Esophagus mucosa (tissue), 1 donor: ENCODE measurements around the gene FLAD1. TPM values are rescaled to one million over a fixed set of nuclear protein-coding genes. Genes with fewer than 3 reads are reported as not detected.

Experiments
- ATAC-seq: fragments of 200-7000 bp; cut with Tn5 transposase; one replicate; pipeline ENCODE4 v1.9.1; 2020
- total RNA-seq: library from RNA; stranded (reverse); gene quantifications from one replicate; pipeline ENCODE4 v1.2.4, GENCODE V29; 2023
- donor health status: DM: yes; HTN: yes; CAD: no.

Gene FLAD1
- total RNA-seq, 1 donor from 2014 or later: 29.6 TPM

DNA sequence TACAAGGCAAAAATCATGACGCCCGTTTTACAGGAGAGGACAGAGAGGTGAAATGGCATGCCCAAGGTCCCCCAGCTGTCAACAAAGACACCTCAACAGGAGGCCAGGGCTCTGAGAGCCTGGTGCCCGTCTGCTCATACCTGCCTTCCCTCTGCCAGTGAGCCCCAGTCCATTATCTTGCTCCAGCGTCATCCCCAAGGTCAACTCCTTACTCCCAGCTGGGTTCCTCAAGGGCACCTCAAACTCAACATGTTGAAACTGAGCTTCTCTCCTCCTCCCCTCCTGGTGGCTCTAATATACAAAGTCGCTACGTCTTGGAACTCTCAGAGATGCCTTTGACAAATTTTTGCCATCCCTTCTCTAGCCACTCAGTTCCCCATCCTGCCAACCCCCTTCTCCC is 30.5 kb upstream of the FLAD1 start:
- no peak for ATAC-seq

DNA sequence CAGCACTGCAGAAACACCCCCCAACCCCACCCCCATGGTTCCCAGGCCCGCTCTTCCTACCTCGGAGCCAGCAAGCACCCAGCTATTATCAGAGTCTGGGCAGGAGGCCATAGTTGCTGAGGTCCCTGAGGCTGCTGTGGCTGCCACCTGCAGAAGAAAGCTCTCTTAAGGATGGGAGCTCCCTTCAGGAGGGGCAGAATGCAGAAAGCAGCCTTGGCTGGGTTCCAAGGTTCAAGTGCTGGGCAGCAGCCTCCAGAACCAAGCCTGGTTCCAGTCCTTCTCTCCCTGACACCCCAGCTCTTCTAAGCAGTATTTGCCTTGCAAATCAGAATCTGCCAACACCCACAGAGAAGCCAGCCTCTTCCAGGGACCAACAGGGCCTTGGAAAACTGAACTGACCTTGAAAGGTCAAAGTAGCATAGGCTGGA is 29.5 kb upstream of the FLAD1 start:
- ATAC-seq: no peak

GRCh38 chr1:154954541-154954940 is 28.6 kb upstream of the FLAD1 start:
- no peak for ATAC-seq

DNA sequence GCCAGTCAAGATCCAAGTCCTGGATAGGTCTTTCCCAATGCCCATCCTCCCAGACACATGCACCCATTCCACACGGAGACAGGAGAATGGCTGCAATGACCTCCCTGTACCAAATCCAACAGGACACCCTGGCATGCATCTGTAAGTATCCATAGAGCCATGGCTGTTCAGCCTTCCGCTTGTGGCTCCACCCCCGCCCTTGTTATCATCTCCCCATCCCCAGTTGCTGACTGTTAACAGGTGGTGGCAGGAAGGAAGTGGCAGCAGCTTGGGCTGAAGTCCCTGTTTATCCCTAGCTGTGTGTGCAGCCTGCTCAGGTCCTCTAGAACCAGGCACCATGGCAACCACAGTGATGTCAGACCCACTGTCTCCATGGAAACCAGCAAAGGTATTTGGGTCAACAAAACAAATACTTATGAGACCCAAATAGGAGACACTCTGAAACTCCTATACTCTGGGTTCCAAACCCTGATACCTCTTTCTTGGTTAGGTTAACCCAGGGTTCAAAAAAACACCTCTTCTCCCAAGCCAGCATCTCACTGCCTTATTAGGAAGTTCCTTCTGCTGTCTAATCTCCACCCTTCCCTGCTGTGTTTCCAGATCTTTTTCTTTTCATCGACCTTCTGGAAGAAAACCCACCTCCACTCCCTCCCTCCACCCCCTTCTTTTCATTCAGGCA is 28.0 kb upstream of the FLAD1 start:
- ATAC-seq: peak; percentile 34

DNA sequence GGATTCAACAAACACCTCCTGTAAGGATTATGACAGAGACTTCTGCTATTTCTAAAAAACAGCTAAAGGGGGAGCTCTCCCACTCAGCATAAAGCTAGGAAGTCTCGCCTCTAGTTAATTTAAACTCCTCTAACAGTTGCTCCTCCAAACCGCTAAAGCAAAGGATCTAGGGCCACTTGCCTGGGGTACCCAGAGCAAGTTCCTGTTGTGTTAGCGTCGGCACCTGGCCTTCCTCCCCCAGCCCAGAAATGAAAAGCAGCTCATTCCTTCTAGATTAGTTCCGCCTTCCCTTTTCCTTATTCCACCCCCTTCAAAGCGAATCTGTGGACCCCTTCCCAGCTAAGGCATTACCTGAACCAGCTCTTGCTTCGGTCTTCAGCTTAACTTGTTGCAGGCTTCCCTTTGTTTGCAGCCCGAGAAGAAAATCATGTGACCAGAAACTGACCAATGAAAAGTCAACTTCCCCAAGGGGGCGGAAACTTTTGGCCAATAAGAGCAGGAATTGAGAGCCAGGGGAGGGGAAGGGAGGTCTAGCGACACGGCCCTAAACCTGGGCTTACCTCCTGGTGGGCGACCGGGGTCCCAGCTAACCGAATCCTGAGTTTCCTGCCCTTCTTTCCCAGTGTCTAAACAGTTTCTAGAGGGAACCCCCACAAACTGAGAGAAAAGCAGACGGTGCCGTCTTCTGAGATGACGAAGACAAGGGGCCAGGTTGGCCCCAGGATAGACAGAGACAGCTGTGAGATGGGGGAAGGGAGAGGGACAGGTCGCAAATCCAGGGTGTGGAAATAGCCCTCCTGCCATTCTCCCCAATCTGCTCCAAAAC is 27.2 kb upstream of the FLAD1 start, which contains the start of gene PBXIP1:
PBXIP1 (minus strand) TSS at position 382 of the 826 bp plus-strand sequence. CDS start 2,378 bp downstream, outside the sequence.
- ATAC-seq: peak; percentile 53

DNA sequence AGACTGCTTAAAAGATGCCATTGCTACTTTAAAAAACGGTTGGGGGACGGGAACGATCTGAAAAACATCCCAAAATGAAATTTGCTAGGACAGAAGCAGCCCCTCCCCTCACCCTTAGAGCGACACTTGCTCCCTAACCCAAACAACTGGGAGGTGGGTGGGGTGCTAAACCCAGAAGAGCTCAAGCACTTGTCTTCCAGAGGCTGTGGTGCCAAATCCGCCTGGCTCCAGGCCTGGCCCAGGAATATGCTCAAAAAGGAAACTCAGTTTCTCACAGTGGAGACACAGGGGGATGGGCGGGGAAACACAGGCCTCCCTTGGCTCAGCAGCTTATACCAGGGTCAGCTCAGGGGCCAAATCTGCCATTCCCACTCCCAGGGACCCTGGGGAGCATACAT is 26.6 kb upstream of the FLAD1 start:
- no peak for ATAC-seq

- ATAC-seq: no peak
Measured at GRCh38 chr1:154957091-154957657, 26.0 kb upstream of the FLAD1 start.

GRCh38 chr1:154958036-154958435 is 25.1 kb upstream of the FLAD1 start:
- ATAC-seq: no peak

DNA sequence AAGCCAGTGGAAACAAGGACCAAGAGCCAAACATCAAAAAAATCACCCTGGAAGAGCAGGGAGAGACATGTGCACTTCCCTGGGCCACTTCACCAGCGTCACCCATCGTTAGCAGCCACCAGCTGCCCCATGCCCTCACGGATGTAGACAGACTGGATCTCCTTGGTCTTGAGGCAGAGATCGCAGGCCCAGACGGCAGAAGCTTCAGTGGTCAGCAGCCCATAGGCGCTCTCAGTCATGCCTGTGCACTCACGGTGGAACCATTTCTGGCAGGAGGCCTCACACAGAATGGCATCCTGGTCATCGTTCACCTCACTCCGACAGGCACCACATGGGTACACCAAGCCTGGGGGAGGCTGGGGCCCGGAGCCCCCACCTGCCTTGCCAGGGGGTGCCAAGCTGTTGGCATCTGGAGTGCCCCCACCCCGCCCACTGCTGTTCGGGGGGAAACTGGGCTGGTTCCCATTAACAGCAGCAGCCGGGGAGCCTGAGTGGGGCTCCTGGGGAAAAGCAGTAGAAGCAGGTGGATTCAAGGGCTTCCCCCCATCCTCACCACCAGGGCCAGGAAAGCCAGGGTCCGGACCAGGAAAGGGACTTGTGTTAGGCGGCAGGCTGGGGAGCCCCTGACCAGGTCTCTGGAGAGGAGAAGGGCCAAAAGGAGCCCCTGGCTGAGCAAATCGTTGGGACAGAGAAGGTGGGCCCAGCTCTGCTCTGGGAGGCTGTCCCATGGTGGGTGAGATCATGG is 24.3 kb upstream of the FLAD1 start:
- no peak for ATAC-seq

DNA sequence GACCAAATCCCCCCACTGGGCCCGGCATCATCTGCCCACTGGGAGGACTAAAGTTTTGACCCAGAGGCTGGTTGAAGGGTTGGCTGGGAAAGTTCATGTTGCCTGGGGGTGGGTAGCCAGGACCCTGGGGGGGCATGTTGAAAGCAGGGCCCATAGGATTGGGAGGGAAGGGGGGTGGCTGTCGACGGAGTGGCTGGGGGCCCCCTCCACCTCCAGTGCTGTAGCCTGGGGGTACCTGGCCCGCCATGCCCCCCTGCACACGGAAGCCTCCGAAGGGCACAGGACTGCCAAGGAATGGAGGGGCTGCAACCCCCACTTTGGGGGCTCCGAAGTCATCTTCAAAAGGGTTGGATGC is 23.7 kb upstream of the FLAD1 start:
- no peak for ATAC-seq

GRCh38 chr1:154960446-154961136 is 22.6 kb upstream of the FLAD1 start:
- no peak for ATAC-seq

DNA sequence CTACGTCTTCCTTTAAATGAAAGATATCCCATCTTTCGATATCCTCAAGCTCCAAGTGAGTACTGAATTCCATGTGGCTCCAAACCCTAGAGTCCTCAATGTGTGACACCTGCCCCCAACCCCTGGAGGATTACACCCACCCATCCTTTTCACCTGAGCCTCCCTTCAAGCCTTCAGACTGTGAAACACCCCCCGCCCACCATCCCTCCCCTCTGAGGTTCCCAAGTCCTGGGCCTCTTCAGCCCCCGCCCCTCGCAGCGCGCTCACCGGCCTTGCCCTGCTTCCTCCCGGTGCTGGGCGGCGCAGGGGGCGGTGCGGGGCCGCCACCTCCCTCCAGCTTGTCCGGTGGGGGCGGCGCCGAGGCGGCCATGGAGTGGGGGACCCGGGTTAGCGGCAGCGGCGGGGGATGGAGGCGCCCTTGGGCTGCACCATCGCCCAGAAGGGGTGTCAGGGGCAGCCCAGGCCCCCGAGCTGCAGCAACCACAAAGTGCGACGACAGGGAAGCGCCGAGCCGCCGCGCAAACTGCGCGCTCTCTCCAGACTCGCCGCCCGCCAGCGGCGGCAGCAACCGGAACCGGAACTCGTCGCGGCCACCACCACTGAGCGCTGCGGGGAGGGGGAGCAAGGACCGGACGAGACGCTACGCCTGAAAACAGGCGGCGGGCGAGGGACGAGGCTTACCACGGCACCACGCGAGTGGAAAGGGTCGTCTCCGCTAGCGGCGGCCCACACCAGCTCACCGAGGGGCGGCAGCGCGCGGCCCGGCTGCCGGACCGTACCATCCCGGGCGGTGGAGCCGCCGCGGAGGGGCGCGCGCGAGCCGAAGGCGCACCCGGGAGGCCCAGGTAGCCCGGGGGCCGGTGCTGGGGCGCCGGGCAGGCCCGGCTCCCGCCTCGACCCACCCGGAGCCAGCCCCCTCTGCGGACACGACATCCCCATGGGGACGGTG is 21.7 kb upstream of the FLAD1 start, which contains the start of gene PYGO2:
PYGO2 (minus strand) TSS at position 576 of the 949 bp plus-strand sequence; CDS start at position 370, 206 bp downstream.
- peak; percentile 82 for ATAC-seq

DNA sequence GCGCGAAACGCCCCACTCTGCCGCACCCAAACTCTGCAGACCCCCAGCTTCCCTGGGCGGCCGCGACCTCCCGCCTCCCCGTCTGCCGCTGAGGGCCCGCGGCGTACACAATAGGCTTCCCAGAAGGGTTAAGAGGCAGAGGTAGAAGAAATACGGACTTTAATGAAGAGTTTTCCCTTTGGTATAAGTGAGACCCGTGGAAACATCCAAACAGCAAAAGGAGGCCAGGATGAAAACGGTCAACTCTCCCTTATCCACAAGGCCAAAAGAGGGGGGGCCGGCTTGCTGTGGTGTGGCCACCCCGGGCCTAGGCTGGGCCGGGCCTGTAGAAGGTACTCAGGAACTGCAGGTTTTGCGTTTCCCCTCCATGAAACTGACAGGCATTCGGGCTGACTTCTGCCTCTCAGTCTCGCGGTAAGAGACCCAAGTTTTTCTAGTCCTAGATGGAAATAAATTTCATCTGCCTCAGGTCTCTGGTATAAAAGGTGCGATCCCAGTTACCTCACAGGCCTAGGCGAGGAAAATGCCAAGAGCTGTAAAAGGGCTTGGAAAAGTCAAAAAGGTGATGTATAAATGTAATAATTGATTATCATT is 20.9 kb upstream of the FLAD1 start:
- no peak for ATAC-seq

- ATAC-seq: no peak
Measured at GRCh38 chr1:154962795-154963330, 20.3 kb upstream of the FLAD1 start.

DNA sequence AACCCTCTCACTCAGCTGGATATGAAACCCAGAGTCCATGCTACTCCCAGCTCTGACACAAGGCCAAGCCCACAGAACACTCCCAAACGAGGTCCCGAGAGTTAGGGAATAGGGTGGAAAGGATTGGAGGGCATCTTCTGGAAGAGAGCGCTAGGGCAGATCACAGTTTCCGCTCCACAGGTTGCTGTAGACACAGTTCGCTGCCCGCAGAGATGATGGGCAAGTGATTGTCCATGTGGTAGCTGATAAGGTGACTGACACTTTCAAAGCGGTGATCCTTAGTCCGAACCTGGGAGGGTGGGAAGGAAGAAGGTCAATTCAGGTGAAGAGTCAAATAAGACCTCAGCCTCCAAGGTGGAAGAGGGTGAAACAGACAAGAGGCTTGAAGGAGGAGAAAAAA is 19.5 kb upstream of the FLAD1 start:
- no peak for ATAC-seq

GRCh38 chr1:154964359-154964758 is 18.8 kb upstream of the FLAD1 start:
- ATAC-seq: no peak

GRCh38 chr1:154966111-154966510 is 17.0 kb upstream of the FLAD1 start:
- ATAC-seq: no peak

GRCh38 chr1:154967331-154967950 is 15.7 kb upstream of the FLAD1 start:
- no peak for ATAC-seq

- no peak for ATAC-seq
Measured at GRCh38 chr1:154968731-154969130, 14.4 kb upstream of the FLAD1 start.

DNA sequence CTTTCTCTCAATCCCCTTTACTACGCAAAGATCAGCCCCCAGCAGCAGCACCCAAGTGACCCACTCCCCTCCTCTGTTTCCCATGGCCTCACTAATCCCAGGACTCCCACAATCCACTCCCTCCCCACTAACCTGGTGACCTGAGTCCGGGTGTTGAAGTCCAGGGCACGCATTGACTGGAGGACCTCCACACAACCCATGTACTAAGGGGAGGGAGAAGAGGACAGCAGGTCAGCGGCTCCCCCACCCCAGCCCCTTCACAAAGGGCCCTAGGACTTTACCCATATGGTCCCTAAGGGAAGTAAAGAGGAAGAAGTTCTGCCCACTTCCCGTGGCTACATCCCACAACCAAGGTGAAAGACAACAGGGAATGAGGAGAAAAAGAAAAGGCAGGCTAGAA is 13.9 kb upstream of the FLAD1 start:
- ATAC-seq: no peak
